ENCODE results near the gene CES2.

The CES2 gene

DNA sequence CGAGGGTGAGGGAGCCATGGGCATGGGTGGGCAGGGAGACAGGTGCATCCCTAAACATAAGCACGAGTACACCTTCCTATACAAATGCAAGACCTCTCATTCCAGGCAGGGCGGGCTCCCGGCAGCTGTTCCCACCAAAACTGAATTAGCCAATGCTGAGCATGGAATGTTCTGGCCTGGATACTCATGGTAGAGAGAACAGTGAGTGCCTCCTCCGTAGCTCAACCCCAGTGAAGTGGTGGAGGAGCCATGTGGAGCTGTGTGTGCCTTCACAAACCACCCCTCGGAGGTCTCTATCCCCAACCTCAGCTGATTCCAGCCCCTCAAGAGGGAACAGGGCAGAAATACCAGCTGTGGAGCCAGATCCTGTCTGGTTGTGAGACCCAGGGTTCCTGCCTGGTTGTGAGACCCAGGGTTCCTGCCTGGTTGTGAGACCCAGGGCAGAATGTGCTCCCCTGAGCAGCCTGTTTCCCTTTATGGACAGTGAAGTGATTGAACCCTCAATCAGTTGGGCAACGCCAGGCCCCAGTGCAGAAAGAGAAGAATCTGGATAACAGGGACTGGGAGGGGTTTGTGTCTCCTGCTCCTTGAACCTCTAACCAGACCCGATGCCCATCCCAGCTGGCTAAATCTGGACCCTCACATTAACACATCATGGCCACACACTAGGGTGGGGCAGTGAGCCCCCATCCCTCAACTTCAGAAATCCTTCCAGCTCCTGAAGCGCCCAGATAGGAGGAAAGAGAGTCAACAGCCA is 14.2 kb upstream of the CES2 start:
- Histone ChIP-seq H3K4me1 (ENCODE audit: insufficient read depth, low read length) (no peaks in the 10 kb centered on the region), H3K9ac (ENCODE audit: low read depth, low read length) (no peak overlapping the region), H3K4me3 (ENCODE audit: low read length) (no peak overlapping the region), H3K9me3 (ENCODE audit: insufficient read depth, low read depth, low read length) (no peaks in the 10 kb centered on the region), H3K27me3 (ENCODE audit: insufficient read depth, low read length) (peaks cover 60% of the 10 kb centered on the region), H3K27ac (ENCODE audit: low read length) (no peak overlapping the region), H3K36me3 (ENCODE audit: insufficient read depth, low read depth, low read length) (no peaks in the 10 kb centered on the region)

DNA sequence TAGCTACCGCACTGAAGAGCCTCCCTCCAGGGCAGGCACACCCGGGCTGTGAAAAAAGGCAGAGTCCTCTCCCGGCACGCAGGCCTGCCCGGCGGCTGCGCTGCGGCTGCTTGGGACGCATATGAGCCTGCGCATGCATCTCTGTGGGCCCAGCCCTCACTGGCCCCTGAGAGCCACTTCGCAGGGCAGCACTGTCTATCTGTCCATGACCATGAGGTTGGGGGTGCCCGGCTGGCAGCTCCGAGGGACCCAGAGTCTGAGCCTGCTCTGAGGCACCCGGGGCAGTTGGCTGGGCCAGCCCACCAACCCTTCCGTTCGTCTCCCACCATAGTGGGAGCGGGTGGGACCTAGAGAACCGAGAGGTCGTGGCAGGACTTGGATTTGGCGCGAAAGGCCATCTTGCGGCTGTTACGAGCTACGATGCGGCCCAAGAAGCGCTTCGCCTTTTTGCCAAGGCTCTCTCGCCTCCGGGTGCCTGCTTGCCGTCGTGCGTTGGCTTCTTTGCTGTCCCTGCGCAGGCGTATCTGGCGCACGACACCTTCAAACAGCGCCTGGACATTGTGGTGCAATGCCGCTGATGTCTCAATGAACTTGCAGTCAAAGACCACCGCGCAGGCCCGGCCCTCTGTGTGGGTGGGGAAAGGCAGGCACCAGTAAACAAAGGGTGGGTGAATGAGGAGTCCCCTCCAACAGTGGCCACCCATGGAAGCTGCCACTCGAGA is 13.4 kb upstream of the CES2 start:
- Histone ChIP-seq H3K27ac (ENCODE audit: low read length) (no peak overlapping the region), H3K4me1 (ENCODE audit: insufficient read depth, low read length) (no peaks in the 10 kb centered on the region), H3K27me3 (ENCODE audit: insufficient read depth, low read length) (peaks cover 62% of the 10 kb centered on the region), H3K9ac (ENCODE audit: low read depth, low read length) (no peak overlapping the region), H3K36me3 (ENCODE audit: insufficient read depth, low read depth, low read length) (no peaks in the 10 kb centered on the region), H3K4me3 (ENCODE audit: low read length) (no peak overlapping the region), H3K9me3 (ENCODE audit: insufficient read depth, low read depth, low read length) (no peaks in the 10 kb centered on the region)

DNA sequence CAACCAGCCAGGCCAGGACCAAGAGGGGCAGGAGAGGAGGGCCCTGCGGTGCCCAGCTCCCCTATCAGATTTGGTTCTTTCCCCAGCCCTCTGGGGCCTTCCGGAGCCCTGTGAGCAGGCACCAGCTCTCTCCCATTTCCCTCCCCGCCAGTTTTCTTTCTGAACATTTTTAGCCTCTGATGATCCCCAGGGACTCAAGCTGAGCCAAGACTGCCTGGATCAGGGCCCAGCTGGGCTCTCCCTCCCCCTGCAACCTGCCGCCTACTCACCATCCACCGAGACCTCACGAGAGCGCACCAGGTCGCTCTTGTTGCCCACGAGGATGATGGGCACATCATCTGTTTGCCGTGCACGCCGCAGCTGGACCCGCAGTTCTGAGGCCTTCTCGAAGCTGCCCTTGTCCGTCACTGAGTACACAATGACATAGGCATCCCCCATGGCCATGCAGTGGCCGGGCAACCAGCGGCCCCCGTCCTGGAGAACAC is 12.0 kb upstream of the CES2 start:
- Histone ChIP-seq H3K9ac (ENCODE audit: low read depth, low read length) (no peak overlapping the region), H3K27me3 (ENCODE audit: insufficient read depth, low read length) (peaks cover 72% of the 10 kb centered on the region)

GRCh38 chr16:66923866-66924265 is 11.4 kb upstream of the CES2 start:
- no peak overlapping the region for H3K27ac ChIP-seq (ENCODE audit: low read length)
- H3K9ac ChIP-seq (ENCODE audit: low read depth, low read length) = no peak overlapping the region
- H3K27me3 ChIP-seq (ENCODE audit: insufficient read depth, low read length) = peaks cover 72% of the 10 kb centered on the region
- no peaks in the 10 kb centered on the region for H3K9me3 ChIP-seq (ENCODE audit: insufficient read depth, low read depth, low read length)
- H3K4me1 ChIP-seq (ENCODE audit: insufficient read depth, low read length) = no peaks in the 10 kb centered on the region
- H3K36me3 ChIP-seq (ENCODE audit: insufficient read depth, low read depth, low read length) = no peaks in the 10 kb centered on the region
- no peak overlapping the region for H3K4me3 ChIP-seq (ENCODE audit: low read length)

More for the DNA sequence above, 12.0 kb upstream of the CES2 start:
- Histone ChIP-seq H3K27ac (ENCODE audit: low read length) (no peak overlapping the region), H3K9me3 (ENCODE audit: insufficient read depth, low read depth, low read length) (no peaks in the 10 kb centered on the region), H3K4me3 (ENCODE audit: low read length) (no peak overlapping the region), H3K4me1 (ENCODE audit: insufficient read depth, low read length) (no peaks in the 10 kb centered on the region), H3K36me3 (ENCODE audit: insufficient read depth, low read depth, low read length) (no peaks in the 10 kb centered on the region)

DNA sequence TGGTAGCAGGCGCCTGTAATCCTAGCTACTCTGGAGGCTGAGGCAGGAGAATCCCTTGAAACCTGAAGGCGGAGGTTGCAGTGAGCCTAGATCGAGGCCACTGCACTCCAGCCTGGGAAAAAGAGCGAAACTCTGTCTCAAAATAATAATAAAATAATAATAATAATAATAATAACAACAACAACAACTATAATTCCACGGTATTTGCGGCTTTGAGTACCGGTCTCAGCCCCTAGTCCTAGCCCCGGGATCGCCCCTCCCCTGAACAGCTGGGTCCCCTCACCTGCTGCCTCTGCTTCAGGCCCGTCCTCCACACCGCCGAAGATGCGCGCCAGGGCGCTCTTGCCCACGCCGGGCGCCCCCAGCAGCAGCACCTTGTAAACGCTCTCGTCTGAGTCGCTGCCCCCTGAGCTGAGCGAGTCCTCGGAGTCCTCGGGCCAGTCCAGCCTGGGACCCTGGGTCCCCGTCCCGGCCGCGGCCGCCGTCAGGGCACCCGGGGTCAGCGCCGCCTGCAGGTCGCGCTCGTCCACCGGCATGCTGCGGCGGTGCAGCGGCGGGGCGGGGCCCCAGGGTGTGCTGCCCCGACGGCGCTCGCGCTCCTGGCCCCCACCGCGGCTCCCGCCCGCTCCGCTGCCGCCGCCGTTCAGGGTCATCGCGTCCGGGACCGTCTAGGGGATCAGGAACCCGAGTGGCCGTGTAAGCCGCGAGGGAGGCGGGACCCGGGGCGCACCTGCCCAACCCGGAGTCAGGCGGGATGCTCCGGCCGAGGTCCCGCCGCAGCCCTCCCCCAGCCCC is 10.6 kb upstream of the CES2 start:
- no peaks in the 10 kb centered on the region for H3K36me3 ChIP-seq (ENCODE audit: insufficient read depth, low read depth, low read length)
- H3K9ac ChIP-seq (ENCODE audit: low read depth, low read length) = no peak overlapping the region
- peak overlapping the region; percentile 47; the same call in 1 of the 2 replicates for H3K4me3 ChIP-seq (ENCODE audit: low read length)
- no peaks in the 10 kb centered on the region for H3K4me1 ChIP-seq (ENCODE audit: insufficient read depth, low read length)
- peaks cover 66% of the 10 kb centered on the region for H3K27me3 ChIP-seq (ENCODE audit: insufficient read depth, low read length)
- H3K27ac ChIP-seq (ENCODE audit: low read length) = no peak overlapping the region
- H3K9me3 ChIP-seq (ENCODE audit: insufficient read depth, low read depth, low read length) = no peaks in the 10 kb centered on the region

DNA sequence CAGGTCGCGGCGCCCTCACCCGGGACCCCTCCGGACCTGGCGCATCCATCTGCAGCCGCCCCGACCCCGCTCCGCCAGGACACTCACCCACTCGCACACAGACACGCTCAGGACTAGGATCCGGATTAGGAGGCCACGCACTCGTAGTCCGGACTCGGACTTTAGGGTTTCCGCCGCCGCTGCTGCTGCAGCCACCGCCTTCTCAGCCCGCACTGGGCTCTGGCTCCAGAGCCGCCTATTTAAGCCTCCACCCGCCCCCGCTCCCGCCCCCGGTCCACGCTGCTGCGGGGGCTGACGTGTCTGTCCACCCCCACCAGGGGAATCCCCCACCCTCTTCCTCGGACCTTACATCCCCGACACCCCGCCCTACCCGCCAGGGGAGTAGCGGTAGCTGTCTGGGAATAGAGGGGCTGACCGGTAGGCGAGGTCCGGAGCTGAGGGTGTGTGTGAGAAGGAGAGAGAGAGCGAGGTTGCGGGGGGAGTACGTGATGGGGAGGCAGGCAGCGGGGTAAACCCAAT is 9.9 kb upstream of the CES2 start, which contains the start of gene RRAD:
RRAD (minus strand) TSS at position 214 of the 519 bp plus-strand sequence. CDS start 356 bp downstream, outside the sequence.
- Histone ChIP-seq H3K27me3 (ENCODE audit: insufficient read depth, low read length) (peaks cover 60% of the 10 kb centered on the region), H3K4me1 (ENCODE audit: insufficient read depth, low read length) (no peaks in the 10 kb centered on the region), H3K9me3 (ENCODE audit: insufficient read depth, low read depth, low read length) (no peaks in the 10 kb centered on the region), H3K36me3 (ENCODE audit: insufficient read depth, low read depth, low read length) (no peaks in the 10 kb centered on the region), H3K9ac (ENCODE audit: low read depth, low read length) (no peak within 1 kb of the TSS), H3K27ac (ENCODE audit: low read length) (no peak within 1 kb of the TSS), H3K4me3 (ENCODE audit: low read length) (peak within 1 kb of the TSS; percentile 47; the same call in 1 of the 2 replicates)

DNA sequence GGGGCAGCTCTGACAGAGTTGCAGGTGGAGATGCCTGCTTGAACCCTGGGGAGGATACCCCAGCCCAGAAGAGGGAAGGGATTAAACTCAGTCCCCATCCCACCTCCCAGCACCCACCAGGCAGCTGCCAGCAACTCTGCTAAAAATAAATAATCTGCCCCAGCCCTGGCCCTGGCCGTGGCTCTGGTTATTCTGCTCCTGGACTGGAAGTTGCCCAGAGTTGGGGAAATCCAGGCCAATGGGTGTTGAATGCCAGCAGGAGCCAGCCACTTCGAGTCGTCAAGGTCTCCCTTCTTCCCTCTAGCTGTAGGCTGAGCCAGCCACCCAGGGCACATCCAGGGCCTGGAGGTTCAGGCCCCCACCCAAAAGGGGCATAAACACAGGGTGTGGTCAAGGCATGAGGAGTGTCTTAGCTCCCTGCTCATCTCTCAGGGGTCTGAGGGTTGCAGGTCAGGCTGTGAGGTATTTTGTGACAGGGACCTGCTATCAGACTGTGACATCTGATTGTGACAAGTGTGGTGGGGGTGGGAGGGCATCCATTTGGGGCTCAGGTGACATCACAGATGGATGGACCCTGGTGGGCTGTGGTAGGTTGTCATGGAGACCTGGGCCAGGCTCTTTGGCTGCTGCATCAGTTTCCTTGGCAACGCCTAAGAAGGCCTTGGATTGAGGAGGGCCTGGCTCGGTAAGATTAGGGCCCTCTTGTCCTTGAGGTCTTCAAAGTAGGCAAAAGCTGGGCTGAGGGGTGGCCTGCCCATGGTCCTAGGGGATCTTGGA is 9.0 kb upstream of the CES2 start:
- no peaks in the 10 kb centered on the region for H3K4me1 ChIP-seq (ENCODE audit: insufficient read depth, low read length)
- no peak overlapping the region for H3K27ac ChIP-seq (ENCODE audit: low read length)
- H3K27me3 ChIP-seq (ENCODE audit: insufficient read depth, low read length) = peaks cover 53% of the 10 kb centered on the region
- no peak overlapping the region for H3K4me3 ChIP-seq (ENCODE audit: low read length)
- H3K9me3 ChIP-seq (ENCODE audit: insufficient read depth, low read depth, low read length) = no peaks in the 10 kb centered on the region
- H3K9ac ChIP-seq (ENCODE audit: low read depth, low read length) = no peak overlapping the region
- no peaks in the 10 kb centered on the region for H3K36me3 ChIP-seq (ENCODE audit: insufficient read depth, low read depth, low read length)

DNA sequence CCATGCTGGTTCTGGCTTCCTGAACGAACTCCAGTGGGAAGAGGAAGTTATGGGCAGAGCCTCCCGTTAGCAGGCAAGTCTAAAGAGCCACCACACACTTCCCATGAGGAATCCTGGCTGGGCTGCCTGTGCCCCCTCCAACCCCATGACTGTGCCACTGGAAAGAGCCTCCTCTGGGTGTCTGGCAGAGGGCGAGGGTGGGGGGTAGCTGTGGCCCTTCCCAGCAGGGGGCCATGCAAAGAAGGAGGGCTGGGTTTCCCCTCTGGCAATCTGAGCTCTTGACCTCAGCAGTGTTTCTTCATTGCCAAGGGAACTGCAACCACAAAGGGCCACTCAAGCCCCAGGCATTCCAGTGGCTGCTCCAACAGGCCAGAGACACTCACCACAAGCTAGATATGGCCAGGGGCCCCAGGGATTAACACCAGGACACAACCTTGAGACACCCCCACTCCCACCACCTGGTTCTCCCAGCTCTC is 8.3 kb upstream of the CES2 start:
- no peak overlapping the region for H3K9ac ChIP-seq (ENCODE audit: low read depth, low read length)
- H3K36me3 ChIP-seq (ENCODE audit: insufficient read depth, low read depth, low read length) = no peaks in the 10 kb centered on the region
- H3K4me1 ChIP-seq (ENCODE audit: insufficient read depth, low read length) = no peaks in the 10 kb centered on the region
- H3K27ac ChIP-seq (ENCODE audit: low read length) = no peak overlapping the region
- H3K9me3 ChIP-seq (ENCODE audit: insufficient read depth, low read depth, low read length) = no peaks in the 10 kb centered on the region
- no peak overlapping the region for H3K4me3 ChIP-seq (ENCODE audit: low read length)
- H3K27me3 ChIP-seq (ENCODE audit: insufficient read depth, low read length) = peaks cover 51% of the 10 kb centered on the region

- no peaks in the 10 kb centered on the region for H3K9me3 ChIP-seq (ENCODE audit: insufficient read depth, low read depth, low read length)
- H3K36me3 ChIP-seq (ENCODE audit: insufficient read depth, low read depth, low read length) = no peaks in the 10 kb centered on the region
- H3K27ac ChIP-seq (ENCODE audit: low read length) = no peak overlapping the region
- peaks cover 49% of the 10 kb centered on the region for H3K27me3 ChIP-seq (ENCODE audit: insufficient read depth, low read length)
- no peaks in the 10 kb centered on the region for H3K4me1 ChIP-seq (ENCODE audit: insufficient read depth, low read length)
- no peak overlapping the region for H3K4me3 ChIP-seq (ENCODE audit: low read length)
- no peak overlapping the region for H3K9ac ChIP-seq (ENCODE audit: low read depth, low read length)
Observed at GRCh38 chr16:66927918-66928649, 7.2 kb upstream of the CES2 start.

DNA sequence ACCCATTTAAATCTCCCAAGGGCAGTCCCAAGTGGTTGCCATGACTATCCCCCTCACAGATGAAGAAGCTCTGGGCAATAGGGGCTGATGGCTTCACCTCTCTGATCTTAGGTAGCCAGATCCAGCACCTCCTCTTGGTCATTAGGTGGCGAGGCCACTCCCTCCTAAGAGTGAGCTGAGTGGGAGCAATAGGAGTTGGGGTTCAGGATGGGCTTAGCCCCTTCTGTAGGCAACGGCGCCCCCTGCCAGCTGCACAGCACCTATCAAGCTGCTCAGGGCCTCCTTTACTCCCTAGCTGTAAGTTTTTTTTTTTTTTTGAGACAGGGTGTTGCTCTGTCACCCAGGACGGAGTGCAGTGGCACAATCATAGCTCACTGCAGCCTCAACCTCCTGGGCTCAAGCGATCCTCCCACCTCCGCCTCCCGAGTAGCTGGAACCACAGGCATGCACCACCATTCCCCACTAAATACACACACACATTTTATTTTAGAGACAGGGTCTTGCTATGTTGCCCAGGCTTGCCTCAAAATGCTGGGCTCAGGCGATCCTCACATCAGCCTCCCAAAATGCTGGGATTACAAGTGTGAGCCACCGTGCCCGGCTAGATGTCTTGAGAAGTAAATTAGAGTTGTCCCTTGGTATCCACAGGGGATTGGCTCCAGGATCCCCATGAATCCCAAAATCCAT is 6.5 kb upstream of the CES2 start:
- H3K9me3 ChIP-seq (ENCODE audit: insufficient read depth, low read depth, low read length) = no peaks in the 10 kb centered on the region
- H3K36me3 ChIP-seq (ENCODE audit: insufficient read depth, low read depth, low read length) = no peaks in the 10 kb centered on the region
- peaks cover 4% of the 10 kb centered on the region; the same call in 1 of the 2 replicates for H3K4me1 ChIP-seq (ENCODE audit: insufficient read depth, low read length)
- H3K4me3 ChIP-seq (ENCODE audit: low read length) = no peak overlapping the region
- no peak overlapping the region for H3K9ac ChIP-seq (ENCODE audit: low read depth, low read length)
- H3K27ac ChIP-seq (ENCODE audit: low read length) = no peak overlapping the region
- H3K27me3 ChIP-seq (ENCODE audit: insufficient read depth, low read length) = peaks cover 46% of the 10 kb centered on the region
